WTC11 (cell line): ENCODE measurements around the gene LRRC8C.

Source experiments
- CREM ChIP-seq: sonication (generic); formaldehyde crosslinking; IDR thresholded peaks from 2 replicates; pipeline ENCODE4 v1.8.1; 2022; ENCODE audit warnings: mild to moderate bottlenecking, missing genetic modification reagents, moderate library complexity
- NR1H2 ChIP-seq: sonication (generic); formaldehyde crosslinking; IDR thresholded peaks from 2 replicates; pipeline ENCODE4 v1.9.0; 2021; ENCODE audit warnings: mild to moderate bottlenecking, moderate library complexity, missing genetic modification reagents
- TEAD4 ChIP-seq: sonication (generic); formaldehyde crosslinking; IDR thresholded peaks from 2 replicates; pipeline ENCODE4 v1.8.0; 2022; ENCODE audit warnings: mild to moderate bottlenecking, missing genetic modification reagents

GRCh38 chr1:89739844-89740216 is 106.9 kb downstream of the LRRC8C start:
- TF ChIP-seq CREM (CRISPR knock-in tag), result no peak
- no peak for TF ChIP-seq TEAD4 (CRISPR knock-in tag)
- TF ChIP-seq NR1H2, result no peak
